Parathyroid adenoma (tissue), 2 donors: ENCODE results near the gene APOL4.
"Not testable (repeated sequence)": the region's sequence is repeated elsewhere in the genome, so short reads cannot be mapped to it uniquely, and the experiment has no call there.

Source experiments
- H2AFZ ChIP-seq: fragments of 300-600 bp; sonication (generic); one replicate; pipeline ENCODE4 v1.7.0; 2017; ENCODE audit warnings: antibody characterized with exemption, mild to moderate bottlenecking
- H3K27ac ChIP-seq: fragments of 300-600 bp; sonication (generic); one replicate; pipeline ENCODE4 v1.7.0; 2017
- H3K27me3 ChIP-seq: fragments of 300-600 bp; sonication (generic); one replicate; pipeline ENCODE4 v1.7.0; 2017; ENCODE audit warnings: low read length; ENCODE audit not compliant: control insufficient read depth, insufficient read depth
- H3K36me3 ChIP-seq: fragments of 300-600 bp; sonication (generic); one replicate; pipeline ENCODE4 v1.7.0; 2017; ENCODE audit warnings: low read length; ENCODE audit not compliant: control insufficient read depth, insufficient read depth
- H3K4me1 ChIP-seq: fragments of 300-600 bp; sonication (generic); one replicate; pipeline ENCODE4 v1.7.0; 2017; ENCODE audit warnings: control low read depth
- H3K4me2 ChIP-seq: fragments of 300-600 bp; sonication (generic); one replicate; pipeline ENCODE4 v1.7.0; 2017; ENCODE audit warnings: low read length
- H3K4me3 ChIP-seq: fragments of 300-600 bp; sonication (generic); one replicate; pipeline ENCODE4 v1.7.0; 2017; ENCODE audit warnings: low read depth, low read length
- H3K79me2 ChIP-seq: fragments of 300-600 bp; sonication (generic); one replicate; pipeline ENCODE4 v1.7.0; 2017; ENCODE audit warnings: control low read depth
- H3K9ac ChIP-seq: fragments of 300-600 bp; sonication (generic); one replicate; pipeline ENCODE4 v1.7.0; 2017; ENCODE audit warnings: mild to moderate bottlenecking
- H3K9me3 ChIP-seq: fragments of 300-600 bp; sonication (generic); one replicate; pipeline ENCODE4 v1.7.0; 2017; ENCODE audit warnings: low read length; ENCODE audit not compliant: control insufficient read depth
- TF ChIP-seq, protein P1 (sequence below): fragments of 300-600 bp; sonication (generic); IDR thresholded peaks from one replicate; pipeline ENCODE4 v1.7.0; 2017; ENCODE audit warnings: antibody characterized with exemption, mild to moderate bottlenecking
- donor health status: primary hyperparathyroidism.

The APOL4 gene

GRCh38 chr22:36193577-36193976, 8.0 kb downstream of the APOL4 start:
- Histone ChIP-seq H2AFZ (no peak overlapping the region), H3K4me2 (no peak overlapping the region), H3K4me1 (no peaks in the 10 kb centered on the region), H3K9me3 (no peaks in the 10 kb centered on the region), H3K4me3 (no peak overlapping the region), H3K9ac (no peak overlapping the region), H3K36me3 (no peaks in the 10 kb centered on the region), H3K27ac (no peak overlapping the region), H3K27me3 (no peaks in the 10 kb centered on the region), H3K79me2 (no peaks in the 10 kb centered on the region)
- TF ChIP-seq, protein P1, sequence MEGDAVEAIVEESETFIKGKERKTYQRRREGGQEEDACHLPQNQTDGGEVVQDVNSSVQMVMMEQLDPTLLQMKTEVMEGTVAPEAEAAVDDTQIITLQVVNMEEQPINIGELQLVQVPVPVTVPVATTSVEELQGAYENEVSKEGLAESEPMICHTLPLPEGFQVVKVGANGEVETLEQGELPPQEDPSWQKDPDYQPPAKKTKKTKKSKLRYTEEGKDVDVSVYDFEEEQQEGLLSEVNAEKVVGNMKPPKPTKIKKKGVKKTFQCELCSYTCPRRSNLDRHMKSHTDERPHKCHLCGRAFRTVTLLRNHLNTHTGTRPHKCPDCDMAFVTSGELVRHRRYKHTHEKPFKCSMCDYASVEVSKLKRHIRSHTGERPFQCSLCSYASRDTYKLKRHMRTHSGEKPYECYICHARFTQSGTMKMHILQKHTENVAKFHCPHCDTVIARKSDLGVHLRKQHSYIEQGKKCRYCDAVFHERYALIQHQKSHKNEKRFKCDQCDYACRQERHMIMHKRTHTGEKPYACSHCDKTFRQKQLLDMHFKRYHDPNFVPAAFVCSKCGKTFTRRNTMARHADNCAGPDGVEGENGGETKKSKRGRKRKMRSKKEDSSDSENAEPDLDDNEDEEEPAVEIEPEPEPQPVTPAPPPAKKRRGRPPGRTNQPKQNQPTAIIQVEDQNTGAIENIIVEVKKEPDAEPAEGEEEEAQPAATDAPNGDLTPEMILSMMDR: no peak

DNA sequence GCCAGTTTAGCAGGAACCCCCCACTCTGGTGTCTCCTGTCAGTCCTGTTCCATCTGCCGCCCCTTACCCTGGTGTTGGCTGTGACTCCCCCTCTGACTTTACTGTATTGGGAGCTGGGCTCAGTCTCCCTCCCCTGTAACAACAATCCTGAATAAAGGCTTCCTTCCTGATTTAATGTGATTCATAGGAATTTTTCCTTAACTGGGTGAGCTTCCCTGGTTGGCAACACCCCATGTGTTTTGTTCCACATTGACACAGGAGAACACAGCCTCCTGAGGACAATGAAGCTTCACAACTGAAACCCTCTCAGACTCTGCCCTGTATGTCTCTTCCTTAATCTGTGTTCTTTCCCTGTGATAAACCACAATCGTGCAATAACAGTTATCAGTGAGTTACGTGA, 8.4 kb downstream of the APOL4 start:
- no peaks in the 10 kb centered on the region for H3K4me1 ChIP-seq
- H2AFZ ChIP-seq: no peak overlapping the region
- H3K27me3 ChIP-seq: no peaks in the 10 kb centered on the region
- no peak overlapping the region for H3K4me2 ChIP-seq
- no peak overlapping the region for H3K27ac ChIP-seq
- H3K36me3 ChIP-seq: no peaks in the 10 kb centered on the region
- H3K9me3 ChIP-seq: no peaks in the 10 kb centered on the region
- H3K9ac ChIP-seq: no peak overlapping the region
- H3K4me3 ChIP-seq: no peak overlapping the region
- TF ChIP-seq, protein P1: no peak
- H3K79me2 ChIP-seq: no peaks in the 10 kb centered on the region

- Histone ChIP-seq H3K4me1 (no peaks in the 10 kb centered on the region), H3K9me3 (no peaks in the 10 kb centered on the region), H3K79me2 (no peaks in the 10 kb centered on the region), H3K4me3 (no peak overlapping the region), H2AFZ (no peak overlapping the region), H3K4me2 (no peak overlapping the region), H3K36me3 (no peaks in the 10 kb centered on the region), H3K27me3 (no peaks in the 10 kb centered on the region), H3K27ac (no peak overlapping the region), H3K9ac (no peak overlapping the region)
- TF ChIP-seq, protein P1: no peak
These were observed 9.1 kb downstream of the APOL4 start for GRCh38 chr22:36192542-36192941.

DNA sequence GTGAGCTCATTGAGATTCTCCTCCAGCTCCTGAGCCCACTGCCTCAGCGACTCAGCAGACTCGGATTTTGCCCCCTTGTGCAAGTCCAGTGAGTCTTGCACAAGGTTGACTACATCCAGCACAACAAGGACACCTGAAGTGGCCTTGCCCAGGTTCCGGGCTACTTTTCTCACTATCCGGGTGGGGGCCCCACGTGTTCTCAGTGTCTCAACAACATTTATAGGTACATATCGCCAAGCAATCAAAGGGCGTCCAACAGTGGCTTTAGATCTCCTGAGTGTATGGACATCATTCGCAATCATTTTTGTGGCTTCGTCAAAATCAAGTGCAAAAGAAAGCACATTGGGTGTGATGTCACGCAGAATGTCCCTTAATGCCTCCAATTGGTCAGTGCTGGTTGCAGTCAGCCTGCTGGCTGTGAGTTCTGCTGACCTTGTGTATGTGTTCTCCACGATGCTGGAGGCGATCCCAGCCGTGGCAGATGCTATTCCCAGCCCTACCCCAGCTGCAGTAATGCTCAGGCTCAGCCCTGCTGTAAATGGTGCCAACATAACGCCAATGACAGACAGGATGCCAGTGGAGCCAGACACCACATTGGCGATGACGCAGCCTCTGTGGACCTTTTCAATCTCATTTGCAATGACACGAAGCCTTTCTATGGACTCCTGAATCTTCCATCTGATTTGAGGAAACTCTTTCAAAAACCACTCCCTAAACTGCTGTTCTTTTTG, 10.3 kb downstream of the APOL4 start:
- Histone ChIP-seq H3K4me3 (no peak overlapping the region), H3K27ac (no peak overlapping the region), H3K4me2 (no peak overlapping the region), H3K36me3 (no peaks in the 10 kb centered on the region), H3K79me2 (no peaks in the 10 kb centered on the region), H3K9me3 (no peaks in the 10 kb centered on the region), H3K27me3 (no peaks in the 10 kb centered on the region), H3K9ac (no peak overlapping the region), H2AFZ (no peak overlapping the region), H3K4me1 (no peaks in the 10 kb centered on the region)
- TF ChIP-seq, protein P1: no peak

DNA sequence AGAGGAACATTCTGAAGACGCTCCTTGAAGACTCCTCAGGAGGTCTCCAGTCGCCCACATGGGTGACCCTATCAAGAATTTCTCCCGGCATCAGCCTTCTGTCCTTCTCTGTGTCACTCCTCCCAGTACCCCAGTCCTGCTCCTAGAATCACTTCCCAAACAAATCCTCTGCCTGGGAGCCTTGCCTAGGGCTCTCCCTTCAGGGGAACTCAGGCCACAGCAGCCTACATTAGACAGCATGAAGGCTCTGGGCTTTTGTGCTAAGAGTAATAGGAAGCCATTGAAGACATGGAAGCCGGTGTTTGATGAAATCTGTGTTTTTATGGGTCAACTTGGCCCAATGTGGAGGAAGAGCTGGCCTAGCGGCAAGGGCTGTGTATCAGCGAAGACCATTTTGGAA, 13.7 kb downstream of the APOL4 start:
- H3K9me3 ChIP-seq, H3K9ac ChIP-seq, H3K27me3 ChIP-seq, H3K27ac ChIP-seq, H3K4me1 ChIP-seq, H2AFZ ChIP-seq, H3K36me3 ChIP-seq, H3K4me2 ChIP-seq, H3K4me3 ChIP-seq, H3K79me2 ChIP-seq: not testable (repeated sequence)
